Thyroid gland (tissue), 4 donors: ENCODE measurements around the gene TLR2.

ENCODE experiments used
- POLR2A ChIP-seq, 2 donors: fragments of 450-650 bp; IDR thresholded peaks; one replicate each; pipeline ENCODE4 v1.6.1; 2017; ENCODE audit warnings: antibody characterized with exemption in 2 of 2, mild to moderate bottlenecking in 2 of 2, moderate library complexity in 1 of 2
- TF ChIP-seq, protein P1 (sequence below), 6 experiments: fragments of 200-600 bp in 3 of 6; fragments of 450-650 bp in 3 of 6; sonication (generic) in 3 of 6; IDR thresholded peaks; one replicate each; pipeline ENCODE4 v1.5.1; 2016 to 2019; ENCODE audit warnings: antibody characterized with exemption in 6 of 6, mild to moderate bottlenecking in 2 of 6, inconsistent platforms in 1 of 6, moderate library complexity in 1 of 6

DNA sequence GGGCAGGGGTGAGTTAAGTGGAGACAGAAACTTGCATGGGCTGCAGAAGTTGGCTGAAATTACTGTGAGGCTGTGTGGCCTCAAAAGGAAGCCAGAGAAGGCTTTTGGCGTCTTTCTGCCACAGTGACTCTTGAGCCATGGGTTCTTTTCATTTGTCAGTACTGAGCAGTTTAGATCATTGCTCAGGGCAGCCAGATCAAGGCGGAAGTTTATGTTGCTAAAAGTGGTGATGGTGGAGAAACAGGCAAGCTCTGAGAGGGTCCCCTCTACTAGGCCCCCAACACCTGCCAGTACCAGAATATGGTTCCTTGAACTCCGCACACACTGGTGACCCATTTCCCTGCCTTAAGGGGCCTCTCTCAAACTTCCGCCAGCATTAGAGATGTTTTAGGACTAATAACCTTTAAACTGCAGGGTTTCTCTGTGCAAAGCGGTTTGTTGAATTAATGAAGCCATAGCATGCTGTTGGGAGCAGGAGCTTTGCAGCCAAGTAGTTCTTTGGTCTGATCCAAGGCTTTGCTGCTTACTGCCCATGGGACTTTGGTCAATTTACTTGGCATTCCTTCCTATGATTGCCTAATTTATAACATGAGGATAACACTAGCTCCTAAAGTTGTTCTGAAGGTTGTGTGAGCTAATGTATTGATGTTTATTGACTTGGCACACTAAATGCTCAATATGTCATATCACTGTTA lies 41.2 kb downstream of the TLR2 start:
- TF ChIP-seq, protein P1, sequence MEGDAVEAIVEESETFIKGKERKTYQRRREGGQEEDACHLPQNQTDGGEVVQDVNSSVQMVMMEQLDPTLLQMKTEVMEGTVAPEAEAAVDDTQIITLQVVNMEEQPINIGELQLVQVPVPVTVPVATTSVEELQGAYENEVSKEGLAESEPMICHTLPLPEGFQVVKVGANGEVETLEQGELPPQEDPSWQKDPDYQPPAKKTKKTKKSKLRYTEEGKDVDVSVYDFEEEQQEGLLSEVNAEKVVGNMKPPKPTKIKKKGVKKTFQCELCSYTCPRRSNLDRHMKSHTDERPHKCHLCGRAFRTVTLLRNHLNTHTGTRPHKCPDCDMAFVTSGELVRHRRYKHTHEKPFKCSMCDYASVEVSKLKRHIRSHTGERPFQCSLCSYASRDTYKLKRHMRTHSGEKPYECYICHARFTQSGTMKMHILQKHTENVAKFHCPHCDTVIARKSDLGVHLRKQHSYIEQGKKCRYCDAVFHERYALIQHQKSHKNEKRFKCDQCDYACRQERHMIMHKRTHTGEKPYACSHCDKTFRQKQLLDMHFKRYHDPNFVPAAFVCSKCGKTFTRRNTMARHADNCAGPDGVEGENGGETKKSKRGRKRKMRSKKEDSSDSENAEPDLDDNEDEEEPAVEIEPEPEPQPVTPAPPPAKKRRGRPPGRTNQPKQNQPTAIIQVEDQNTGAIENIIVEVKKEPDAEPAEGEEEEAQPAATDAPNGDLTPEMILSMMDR (IDR thresholded peaks at IDR 0.05) = no peak
- TF ChIP-seq POLR2A (IDR thresholded peaks at IDR 0.05) = no peak
